Ishikawa (cell line): ENCODE data around the gene BRD7.

ENCODE experiments used
- CEBPB ChIP-seq: IDR thresholded peaks from 2 replicates; pipeline ENCODE4 v1.6.1; 2012
- CREB1 ChIP-seq: IDR thresholded peaks from 2 replicates; pipeline ENCODE4 v1.6.1; 2012; ENCODE audit warnings: low read depth
- EGR1 ChIP-seq: IDR thresholded peaks from 2 replicates; pipeline ENCODE4 v1.6.1; 2012
- EP300 ChIP-seq: IDR thresholded peaks from 2 replicates; pipeline ENCODE4 v1.6.1; 2012; ENCODE audit warnings: borderline replicate concordance
- FOXM1 ChIP-seq: IDR thresholded peaks from 2 replicates; pipeline ENCODE4 v1.6.1; 2012; ENCODE audit warnings: low read depth, borderline replicate concordance
- MAX ChIP-seq: IDR thresholded peaks from 2 replicates; pipeline ENCODE4 v1.6.1; 2012
- NFIC ChIP-seq: IDR thresholded peaks from 2 replicates; pipeline ENCODE4 v1.6.1; 2012
- RAD21 ChIP-seq: IDR thresholded peaks from 2 replicates; pipeline ENCODE4 v1.6.1; 2012; ENCODE audit warnings: low read depth
- TAF1 ChIP-seq: IDR thresholded peaks from 2 replicates; pipeline ENCODE4 v1.6.1; 2012; ENCODE audit warnings: low read depth, mild to moderate bottlenecking
- TCF12 ChIP-seq: IDR thresholded peaks from 2 replicates; pipeline ENCODE4 v1.6.1; 2012; ENCODE audit warnings: low read depth
- TEAD4 ChIP-seq: IDR thresholded peaks from 2 replicates; pipeline ENCODE4 v1.6.1; 2012
- YY1 ChIP-seq: IDR thresholded peaks from 2 replicates; pipeline ENCODE4 v1.6.1; 2012; ENCODE audit warnings: low read depth
- ZBTB7A ChIP-seq: IDR thresholded peaks from 2 replicates; pipeline ENCODE4 v1.6.1; 2012; ENCODE audit warnings: low read depth
- TF ChIP-seq, protein P1 (sequence below): IDR thresholded peaks from 2 replicates; pipeline ENCODE4 v1.6.1; 2012
- TF ChIP-seq, protein P2 (sequence below): IDR thresholded peaks from 2 replicates; pipeline ENCODE4 v1.6.1; 2012; ENCODE audit warnings: low read depth, mild to moderate bottlenecking

BRD7 gene

DNA sequence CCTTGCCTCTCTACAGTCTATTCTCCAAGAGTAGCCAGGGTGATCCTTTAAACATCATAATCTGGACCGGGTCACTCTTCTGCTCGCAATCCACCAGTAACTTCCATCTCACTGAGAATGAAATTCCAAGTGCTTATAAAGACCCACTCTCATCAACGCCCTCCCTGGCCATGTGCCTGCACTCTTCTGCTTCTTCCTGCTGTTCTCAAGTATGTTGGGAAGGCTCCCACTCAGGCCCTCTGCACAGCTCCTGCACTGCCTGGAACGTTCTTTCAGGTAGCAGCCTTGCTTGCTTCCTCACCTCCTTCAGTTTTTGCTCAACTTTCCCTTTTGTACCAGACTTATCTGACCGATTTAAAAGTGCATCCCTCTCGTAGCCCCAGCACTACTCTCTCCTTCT lies 44.4 kb downstream of the BRD7 start:
- TF ChIP-seq NFIC (no peak), EP300 (no peak), RAD21 (no peak), FOXM1 (no peak), YY1 (no peak)
- TF ChIP-seq, protein P1, sequence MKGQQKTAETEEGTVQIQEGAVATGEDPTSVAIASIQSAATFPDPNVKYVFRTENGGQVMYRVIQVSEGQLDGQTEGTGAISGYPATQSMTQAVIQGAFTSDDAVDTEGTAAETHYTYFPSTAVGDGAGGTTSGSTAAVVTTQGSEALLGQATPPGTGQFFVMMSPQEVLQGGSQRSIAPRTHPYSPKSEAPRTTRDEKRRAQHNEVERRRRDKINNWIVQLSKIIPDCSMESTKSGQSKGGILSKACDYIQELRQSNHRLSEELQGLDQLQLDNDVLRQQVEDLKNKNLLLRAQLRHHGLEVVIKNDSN = no peak

DNA sequence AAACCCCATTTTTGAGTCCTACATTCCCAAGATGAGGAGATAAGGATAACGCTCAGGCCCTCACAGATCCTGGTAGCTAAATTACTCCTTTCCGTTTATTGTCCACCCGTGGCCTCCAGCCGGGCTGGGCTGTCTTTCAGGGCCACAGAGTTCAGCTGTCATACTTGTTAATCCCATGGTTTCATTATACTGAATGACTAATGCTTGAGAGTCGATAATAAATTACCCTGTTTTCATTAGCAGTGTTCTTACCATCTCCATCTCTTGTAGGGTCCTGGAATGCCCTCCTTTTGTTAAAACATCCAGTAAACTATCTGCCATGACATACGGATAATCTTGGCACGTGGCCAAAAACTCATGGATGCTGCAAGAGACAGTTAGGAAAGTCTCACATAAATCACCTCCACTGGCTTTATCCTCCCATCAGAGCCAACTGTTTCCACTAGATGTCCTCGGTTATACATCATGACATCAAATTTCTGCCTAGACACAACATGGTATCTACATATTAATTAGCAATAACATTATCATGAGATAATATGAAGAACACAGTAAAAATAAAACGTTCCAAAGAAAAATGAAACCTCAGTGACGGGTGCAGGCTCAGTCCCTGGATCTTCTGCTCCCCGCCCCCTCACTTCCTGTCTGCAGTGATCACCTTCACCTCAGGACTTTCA lies 45.3 kb downstream of the BRD7 start:
- TF ChIP-seq NFIC = peak; percentile 76
- TF ChIP-seq, protein P2, sequence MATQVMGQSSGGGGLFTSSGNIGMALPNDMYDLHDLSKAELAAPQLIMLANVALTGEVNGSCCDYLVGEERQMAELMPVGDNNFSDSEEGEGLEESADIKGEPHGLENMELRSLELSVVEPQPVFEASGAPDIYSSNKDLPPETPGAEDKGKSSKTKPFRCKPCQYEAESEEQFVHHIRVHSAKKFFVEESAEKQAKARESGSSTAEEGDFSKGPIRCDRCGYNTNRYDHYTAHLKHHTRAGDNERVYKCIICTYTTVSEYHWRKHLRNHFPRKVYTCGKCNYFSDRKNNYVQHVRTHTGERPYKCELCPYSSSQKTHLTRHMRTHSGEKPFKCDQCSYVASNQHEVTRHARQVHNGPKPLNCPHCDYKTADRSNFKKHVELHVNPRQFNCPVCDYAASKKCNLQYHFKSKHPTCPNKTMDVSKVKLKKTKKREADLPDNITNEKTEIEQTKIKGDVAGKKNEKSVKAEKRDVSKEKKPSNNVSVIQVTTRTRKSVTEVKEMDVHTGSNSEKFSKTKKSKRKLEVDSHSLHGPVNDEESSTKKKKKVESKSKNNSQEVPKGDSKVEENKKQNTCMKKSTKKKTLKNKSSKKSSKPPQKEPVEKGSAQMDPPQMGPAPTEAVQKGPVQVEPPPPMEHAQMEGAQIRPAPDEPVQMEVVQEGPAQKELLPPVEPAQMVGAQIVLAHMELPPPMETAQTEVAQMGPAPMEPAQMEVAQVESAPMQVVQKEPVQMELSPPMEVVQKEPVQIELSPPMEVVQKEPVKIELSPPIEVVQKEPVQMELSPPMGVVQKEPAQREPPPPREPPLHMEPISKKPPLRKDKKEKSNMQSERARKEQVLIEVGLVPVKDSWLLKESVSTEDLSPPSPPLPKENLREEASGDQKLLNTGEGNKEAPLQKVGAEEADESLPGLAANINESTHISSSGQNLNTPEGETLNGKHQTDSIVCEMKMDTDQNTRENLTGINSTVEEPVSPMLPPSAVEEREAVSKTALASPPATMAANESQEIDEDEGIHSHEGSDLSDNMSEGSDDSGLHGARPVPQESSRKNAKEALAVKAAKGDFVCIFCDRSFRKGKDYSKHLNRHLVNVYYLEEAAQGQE = no peak
- no peak for TF ChIP-seq TCF12

DNA sequence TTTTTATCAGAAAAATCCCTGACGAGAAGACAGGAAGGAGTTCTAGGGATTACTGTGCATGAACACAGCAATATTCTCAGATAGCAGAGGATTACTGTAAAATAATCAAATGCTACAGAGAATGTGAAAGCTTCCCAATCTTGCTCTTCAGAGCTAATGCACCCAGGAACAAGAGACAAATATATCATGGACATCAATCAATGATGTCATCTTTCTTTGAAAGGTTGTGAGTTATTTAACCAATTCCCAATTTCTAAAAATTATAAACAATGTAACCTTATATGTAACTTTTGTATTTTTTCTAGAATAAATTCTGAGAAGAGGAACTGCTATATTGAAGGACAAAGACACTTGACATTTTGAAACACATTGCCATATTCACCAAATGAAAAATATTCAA lies 46.5 kb downstream of the BRD7 start:
- TF ChIP-seq NFIC = no peak
- no peak for TF ChIP-seq YY1
- no peak for TF ChIP-seq RAD21
- no peak for TF ChIP-seq ZBTB7A
- no peak for TF ChIP-seq CEBPB
- TF ChIP-seq, protein P2 = no peak

DNA sequence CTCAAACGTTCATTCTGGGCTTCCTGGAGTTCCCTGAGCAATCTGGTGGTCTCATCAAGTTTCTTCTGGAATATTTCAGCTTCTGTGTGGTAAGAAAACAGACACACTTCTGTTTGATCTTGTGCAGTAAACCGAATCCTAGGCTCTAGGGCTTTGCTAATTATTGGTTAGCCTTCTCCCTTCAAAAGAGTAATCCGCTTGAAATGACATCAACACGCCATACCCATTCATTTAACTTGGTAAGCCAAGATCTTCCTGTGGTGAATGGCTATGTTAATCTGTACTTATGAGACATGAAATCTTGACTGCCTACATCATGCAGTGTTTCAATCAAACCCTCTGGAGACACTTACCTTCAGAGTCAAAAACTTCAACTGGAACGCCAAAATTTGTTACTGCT lies 48.5 kb downstream of the BRD7 start:
- no peak for TF ChIP-seq ZBTB7A
- TF ChIP-seq CREB1 = no peak
- TF ChIP-seq EGR1 = no peak
- TF ChIP-seq TEAD4 = no peak
- TF ChIP-seq, protein P1 = no peak
- TF ChIP-seq RAD21 = no peak
- TF ChIP-seq CEBPB = no peak
- no peak for TF ChIP-seq NFIC
- no peak for TF ChIP-seq EP300
- TF ChIP-seq TCF12 = no peak
- no peak for TF ChIP-seq FOXM1
- TF ChIP-seq YY1 = no peak
- TF ChIP-seq, protein P2 = no peak
- TF ChIP-seq MAX = no peak

DNA sequence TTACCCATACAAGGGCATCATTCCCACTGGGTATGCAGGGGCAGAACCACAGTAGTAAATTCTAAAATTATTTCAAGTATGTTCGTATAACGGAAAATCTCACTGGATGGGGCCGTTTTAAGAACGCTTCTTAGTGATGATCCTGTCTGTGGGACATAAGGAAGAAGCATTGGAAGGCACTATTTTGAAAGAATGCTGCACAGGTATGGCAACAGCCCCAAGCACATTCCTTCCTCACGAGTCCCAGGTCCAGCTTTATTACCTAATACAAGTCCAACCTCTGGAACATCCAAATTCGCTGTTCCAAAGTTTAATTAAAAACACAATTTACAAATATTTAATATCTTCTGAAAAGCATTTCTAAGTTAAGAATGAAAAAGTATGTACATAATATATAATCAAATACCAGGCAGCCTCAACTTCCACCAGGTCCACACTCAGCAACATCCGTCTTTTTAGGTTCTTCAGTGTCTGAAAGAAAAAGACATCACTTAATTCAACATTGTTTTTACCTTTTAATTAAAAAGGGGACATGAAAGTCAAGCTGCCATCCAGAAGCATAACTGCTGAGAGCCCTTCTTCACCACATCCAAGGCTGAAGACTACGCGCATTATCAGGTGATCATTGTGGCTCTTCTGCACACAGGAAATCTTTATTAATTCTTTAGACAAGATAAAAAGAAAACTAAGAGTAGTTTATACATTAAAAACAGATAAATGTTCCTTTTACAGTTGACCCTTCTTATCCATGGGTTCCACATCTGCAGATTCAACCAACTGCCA lies 49.8 kb downstream of the BRD7 start:
- TF ChIP-seq EGR1 = no peak
- no peak for TF ChIP-seq YY1
- TF ChIP-seq CEBPB = no peak
- TF ChIP-seq, protein P2 = no peak
- TF ChIP-seq TCF12 = no peak
- no peak for TF ChIP-seq CREB1
- no peak for TF ChIP-seq NFIC
- TF ChIP-seq TEAD4 = no peak
- TF ChIP-seq TAF1 = no peak
- TF ChIP-seq FOXM1 = no peak
- no peak for TF ChIP-seq RAD21
- TF ChIP-seq MAX = no peak
- no peak for TF ChIP-seq ZBTB7A
- no peak for TF ChIP-seq EP300
- TF ChIP-seq, protein P1 = no peak
